Lower leg skin (tissue), 4 donors: ENCODE results near the gene SELPLG. TPM values are rescaled to one million over a fixed set of nuclear protein-coding genes. Genes with fewer than 3 reads are reported as not detected.
"Not testable (repeated sequence)": the region's sequence is repeated elsewhere in the genome, so short reads cannot be mapped to it uniquely, and the experiment has no call there.

Experiments used
- DNase-seq, 2 donors: peaks; one replicate each; pipeline ENCODE4 v3.0.0-alpha.2; 2019; ENCODE audit warnings: low spot score in 2 of 2
- H3K4me3 ChIP-seq: fragments of 200-600 bp; sonication (generic); 2 replicates; pipeline ENCODE4 v1.5.1; 2017; ENCODE audit warnings: mild to moderate bottlenecking, low read depth; ENCODE audit not compliant: poor library complexity, severe bottlenecking
- POLR2A ChIP-seq, 2 donors: fragments of 450-650 bp; IDR thresholded peaks; one replicate each; pipeline ENCODE4 v1.6.1; 2016 to 2017; ENCODE audit warnings: antibody characterized with exemption in 2 of 2, mild to moderate bottlenecking in 1 of 2, moderate library complexity in 1 of 2
- WGBS, 2 donors: methylation state at CpG; one replicate each; pipeline ENCODE4 v1.1.5; 2018; 5-methylcytosine and 5-hydroxymethylcytosine counted together
- intact Hi-C: fragments of 100-400 bp; cut with DNase I; formaldehyde crosslinking; loops from one replicate; pipeline ENCODE4 v1.15.0; 2023; ENCODE audit warnings: low total_unique reads
- microRNA-seq, 2 donors: library from miRNA; unstranded; fragments of <30 nt; microRNA quantifications; one replicate each; pipeline ENCODE4, GENCODE V29; 2016; ENCODE audit warnings: borderline replicate concordance in 2 of 2, borderline number of aligned reads in 1 of 2
- total RNA-seq, 4 donors: library from RNA; depleted of rRNA; stranded (reverse); fragments of >200 nt; gene quantifications; one replicate each; pipeline ENCODE4 v1.1.0, GENCODE V29; 2016
- TF ChIP-seq, protein P1 (sequence below), 3 donors: fragments of 450-650 bp; IDR thresholded peaks; one replicate each; pipeline ENCODE4 v1.5.1; 2016; ENCODE audit warnings: antibody characterized with exemption in 3 of 3, mild to moderate bottlenecking in 3 of 3, moderate library complexity in 2 of 3

Gene SELPLG
- total RNA-seq, 4 donors from 2014 or later: 1.2 to 4.6 (median 3.0) TPM

DNA sequence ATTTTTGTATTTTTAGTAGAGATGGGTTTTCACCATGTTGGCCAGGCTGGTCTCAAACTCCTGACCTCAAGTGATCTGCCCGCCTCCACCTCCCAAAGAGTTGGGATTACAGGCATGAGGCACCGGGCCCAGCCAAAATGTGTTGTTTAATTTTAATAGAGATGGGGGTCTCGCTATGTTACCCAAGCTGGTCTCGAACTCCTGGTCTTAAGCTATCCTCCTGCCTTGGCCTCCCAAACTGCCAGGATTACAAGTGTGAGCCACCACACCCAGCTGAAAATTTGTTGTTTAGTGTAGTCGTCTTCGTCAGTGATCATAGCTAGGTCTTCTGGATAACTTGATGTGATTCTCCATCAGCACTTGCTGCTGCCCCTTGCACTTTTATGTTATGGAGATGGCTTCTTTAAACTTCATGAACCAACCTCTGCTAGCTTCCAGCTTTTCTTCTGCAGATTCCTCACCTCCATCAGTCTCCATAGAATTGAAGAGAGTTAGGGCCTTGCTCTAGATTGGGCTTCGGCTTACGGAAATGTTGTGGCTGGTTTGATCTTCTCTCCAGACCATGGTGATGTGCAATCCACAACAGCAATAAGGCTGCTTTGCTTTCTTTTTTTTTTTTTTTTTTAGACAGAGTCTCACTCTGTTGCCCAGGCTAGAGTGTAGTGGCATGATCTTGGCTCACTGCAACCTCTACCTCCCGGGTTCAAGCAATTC, 58.3 kb downstream of the SELPLG start:
- TF ChIP-seq, protein P1, sequence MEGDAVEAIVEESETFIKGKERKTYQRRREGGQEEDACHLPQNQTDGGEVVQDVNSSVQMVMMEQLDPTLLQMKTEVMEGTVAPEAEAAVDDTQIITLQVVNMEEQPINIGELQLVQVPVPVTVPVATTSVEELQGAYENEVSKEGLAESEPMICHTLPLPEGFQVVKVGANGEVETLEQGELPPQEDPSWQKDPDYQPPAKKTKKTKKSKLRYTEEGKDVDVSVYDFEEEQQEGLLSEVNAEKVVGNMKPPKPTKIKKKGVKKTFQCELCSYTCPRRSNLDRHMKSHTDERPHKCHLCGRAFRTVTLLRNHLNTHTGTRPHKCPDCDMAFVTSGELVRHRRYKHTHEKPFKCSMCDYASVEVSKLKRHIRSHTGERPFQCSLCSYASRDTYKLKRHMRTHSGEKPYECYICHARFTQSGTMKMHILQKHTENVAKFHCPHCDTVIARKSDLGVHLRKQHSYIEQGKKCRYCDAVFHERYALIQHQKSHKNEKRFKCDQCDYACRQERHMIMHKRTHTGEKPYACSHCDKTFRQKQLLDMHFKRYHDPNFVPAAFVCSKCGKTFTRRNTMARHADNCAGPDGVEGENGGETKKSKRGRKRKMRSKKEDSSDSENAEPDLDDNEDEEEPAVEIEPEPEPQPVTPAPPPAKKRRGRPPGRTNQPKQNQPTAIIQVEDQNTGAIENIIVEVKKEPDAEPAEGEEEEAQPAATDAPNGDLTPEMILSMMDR (IDR thresholded peaks at IDR 0.05): no peak
- no peak for TF ChIP-seq POLR2A (IDR thresholded peaks at IDR 0.05)
- DNase-seq: peak in 1 of 2 donors; percentile 34
- no peak overlapping the region for H3K4me3 ChIP-seq
- intact Hi-C loops: loop anchor here (10.0 kb wide), 1 partner anchor 379 kb away; no protein-coding TSS in a partner anchor
- WGBS, 2 donors: 89 to 96% methylated on average over 9 of the region's 9 CpGs

DNA sequence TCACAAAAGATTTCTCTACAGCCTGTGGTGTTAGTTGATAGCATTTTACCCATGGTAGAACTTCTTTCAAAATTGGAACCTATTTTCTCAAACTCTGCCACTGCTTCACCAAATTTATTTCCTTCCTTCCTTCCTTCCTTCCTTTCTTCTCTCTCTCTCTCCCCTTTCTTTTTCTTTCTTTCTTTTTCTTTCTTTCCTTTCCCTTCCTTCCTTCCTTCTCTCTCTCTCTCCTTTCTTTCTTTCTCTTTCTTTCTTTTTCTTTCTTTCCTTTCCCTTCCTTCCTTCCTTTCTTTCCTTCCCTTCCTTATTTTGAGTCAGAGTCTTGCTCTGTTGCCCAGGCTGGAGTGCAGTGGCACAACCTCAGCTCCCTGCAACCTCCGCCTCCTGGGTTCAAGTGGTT, 59.4 kb downstream of the SELPLG start:
- not testable (repeated sequence) for H3K4me3 ChIP-seq, DNase-seq
- WGBS, 2 donors: 87 to 95% methylated on average over 1 of the region's 1 CpG
- intact Hi-C loops: loop anchor here (10.0 kb wide), 1 partner anchor 381 kb away; no protein-coding TSS in a partner anchor

DNA sequence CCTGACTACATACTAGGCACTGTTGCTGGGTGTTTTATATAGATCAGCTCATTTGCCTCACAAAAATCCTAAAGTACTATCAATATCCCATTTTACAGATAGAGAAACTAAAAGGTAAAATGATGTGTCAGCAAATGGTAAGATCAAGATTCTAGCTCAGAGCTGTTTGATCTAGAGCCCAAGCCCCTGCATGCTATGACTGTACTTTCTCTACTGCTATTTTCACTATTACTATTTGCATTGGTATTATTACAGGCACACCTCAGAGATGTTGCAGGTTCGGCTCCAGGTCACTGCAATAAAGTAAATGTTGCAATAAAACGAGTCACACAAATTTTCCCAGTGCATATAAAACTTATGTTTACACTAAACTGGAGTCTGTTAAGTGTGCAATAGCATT, 60.4 kb downstream of the SELPLG start:
- intact Hi-C loops: loop anchor here (10.0 kb wide), 1 partner anchor 381 kb away; no protein-coding TSS in a partner anchor
- WGBS, 2 donors: 52 to 58% methylated on average over 2 of the region's 2 CpGs
- DNase-seq: no peak
- no peak overlapping the region for H3K4me3 ChIP-seq
- TF ChIP-seq POLR2A (IDR thresholded peaks at IDR 0.05): no peak
- TF ChIP-seq, protein P1 (IDR thresholded peaks at IDR 0.05): no peak

DNA sequence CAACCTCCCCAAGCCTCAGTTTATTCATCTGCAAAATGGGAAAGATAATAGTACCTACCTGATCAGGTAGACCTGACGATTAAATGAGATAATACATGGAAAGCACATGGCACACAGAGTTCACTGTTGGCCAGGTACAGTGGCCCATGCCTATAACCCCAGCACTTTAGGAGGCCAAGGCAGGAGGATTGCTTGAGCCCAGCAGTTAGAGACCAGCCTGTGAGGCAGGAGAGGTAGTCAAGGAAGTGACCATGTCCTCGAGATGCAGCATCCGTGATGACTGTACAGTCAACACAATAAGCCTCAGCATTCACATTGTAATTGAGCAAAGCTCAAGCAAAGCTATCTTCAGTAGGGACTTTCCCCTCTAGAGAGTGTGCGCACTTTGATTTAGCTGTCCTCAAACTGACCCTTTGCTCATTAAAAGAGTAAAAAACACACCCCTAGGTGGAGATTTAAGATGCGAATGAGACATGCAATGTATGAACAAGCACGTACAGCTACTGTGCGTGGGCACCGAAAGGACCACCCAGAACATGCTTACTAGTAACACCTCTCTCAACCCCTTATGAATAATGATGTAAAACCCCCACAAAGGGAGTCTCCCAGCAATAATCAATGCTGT, 61.4 kb downstream of the SELPLG start:
- intact Hi-C loops: loop anchor here (10.0 kb wide), 1 partner anchor 383 kb away; no protein-coding TSS in a partner anchor
- no peak overlapping the region for H3K4me3 ChIP-seq
- DNase-seq: peak in 1 of 2 donors; percentile 29
- TF ChIP-seq, protein P1 (IDR thresholded peaks at IDR 0.05): no peak
- no peak for TF ChIP-seq POLR2A (IDR thresholded peaks at IDR 0.05)
- 69% methylated on average over 8 of the region's 8 CpGs for WGBS, 2 donors

Small RNAs within 50 kb of the gene (microRNA-seq; reads per million reads assigned to microRNA genes)
- 0 reads per million in 2 donors for gene MIR4496

Other genes with a start within 250 kb of the SELPLG start
- 1 to 10 TPM; 1.8 to 5.2 (median 3.6) TPM for gene FICD, start 118.6 kb downstream of the SELPLG start, total RNA-seq
- 10 to 100 TPM; 48.4 to 77.4 (median 72.1) TPM for gene SART3, start 72.7 kb downstream of the SELPLG start, total RNA-seq
- 100 to 1,000 TPM in 3 of 4 donors, 10 to 100 TPM in 1; 94.7 to 175 (median 137) TPM for gene ISCU, start 71.3 kb downstream of the SELPLG start, total RNA-seq
- gene TMEM119, start 35.8 kb downstream of the SELPLG start, total RNA-seq: 10 to 100 TPM in 1 of 4 donors, 1 to 10 TPM in 1, under 1 TPM in 2; 0.34 to 10.3 (median 1.4) TPM
- gene CORO1C, start 97.6 kb upstream of the SELPLG start, total RNA-seq: 100 to 1,000 TPM in 3 of 4 donors, 10 to 100 TPM in 1; 86.5 to 193 (median 146) TPM
- 10 to 100 TPM in 3 of 4 donors, 1 to 10 TPM in 1; 7.3 to 15.1 (median 13.1) TPM for gene SSH1, start 223.7 kb upstream of the SELPLG start, total RNA-seq
- not detected for gene DAO, start 246.2 kb upstream of the SELPLG start, total RNA-seq